ENCODE measurements around the gene POLR3GL.

POLR3GL gene

GRCh38 chr1:145937436-145937835 is 27.1 kb upstream of the POLR3GL start:
- H3K4me3 ChIP-seq (ENCODE audit: low read length): no peak overlapping the region
- no peak for TF ChIP-seq CTCF (conservative IDR thresholded peaks at IDR 0.05; ENCODE audit: low read depth, low read length)
- no peak for DNase-seq (ENCODE audit: low read depth)

GRCh38 chr1:145942405-145942804 is 22.1 kb upstream of the POLR3GL start:
- no peak for DNase-seq (ENCODE audit: low read depth)
- TF ChIP-seq CTCF (conservative IDR thresholded peaks at IDR 0.05; ENCODE audit: low read depth, low read length): no peak
- no peak overlapping the region for H3K4me3 ChIP-seq (ENCODE audit: low read length)

GRCh38 chr1:145942871-145943270 is 21.6 kb upstream of the POLR3GL start:
- DNase-seq (ENCODE audit: low read depth): no peak
- no peak for TF ChIP-seq CTCF (conservative IDR thresholded peaks at IDR 0.05; ENCODE audit: low read depth, low read length)
- no peak overlapping the region for H3K4me3 ChIP-seq (ENCODE audit: low read length)

GRCh38 chr1:145944532-145944931 is 20.0 kb upstream of the POLR3GL start:
- H3K4me3 ChIP-seq (ENCODE audit: low read length): no peak overlapping the region
- TF ChIP-seq CTCF (conservative IDR thresholded peaks at IDR 0.05; ENCODE audit: low read depth, low read length): no peak
- DNase-seq (ENCODE audit: low read depth): no peak

GRCh38 chr1:145946477-145946986 is 18.0 kb upstream of the POLR3GL start:
- DNase-seq (ENCODE audit: low read depth): no peak
- TF ChIP-seq CTCF (conservative IDR thresholded peaks at IDR 0.05; ENCODE audit: low read depth, low read length): no peak
- no peak overlapping the region for H3K4me3 ChIP-seq (ENCODE audit: low read length)

- no peak for DNase-seq (ENCODE audit: low read depth)
- TF ChIP-seq CTCF (conservative IDR thresholded peaks at IDR 0.05; ENCODE audit: low read depth, low read length): no peak
- H3K4me3 ChIP-seq (ENCODE audit: low read length): no peak overlapping the region
Observed at GRCh38 chr1:145947551-145947950, 16.9 kb upstream of the POLR3GL start.

- no peak for TF ChIP-seq CTCF (conservative IDR thresholded peaks at IDR 0.05; ENCODE audit: low read depth, low read length)
- H3K4me3 ChIP-seq (ENCODE audit: low read length): no peak overlapping the region
- no peak for DNase-seq (ENCODE audit: low read depth)
Observed at GRCh38 chr1:145949219-145949618, 15.3 kb upstream of the POLR3GL start.

All from retinal pigment epithelial cell (primary cell).